GM12878 (cell line): ENCODE data around the gene TOM1L2. TPM values are rescaled to one million over a fixed set of nuclear protein-coding genes. Genes with fewer than 3 reads are reported as not detected.

ENCODE experiments used
- ATAC-seq: fragments of 200-7000 bp; cut with Tn5 transposase; 3 replicates; pipeline ENCODE4 v1.9.1; 2020; ENCODE audit warnings: mild to moderate bottlenecking, moderate library complexity
- BruUV-seq: library from RNA; stranded (reverse); fragments of 400-500 nt; replicated peaks from 2 replicates; lab custom pipeline; 2021; lab: Mats Ljungman, UMichigan
- CTCF ChIA-PET: fragments of 300-600 bp; sonication (Branson Sonifier 250); formaldehyde crosslinking; extraction: SDS; loops from one replicate; lab custom pipeline; 2021; ENCODE audit warnings: inconsistent platforms; lab: Yijun Ruan, JAX
- POLR2A ChIA-PET: fragments of 350-600 bp; formaldehyde crosslinking; extraction: SDS; loops from one replicate; lab custom pipeline; 2021; ENCODE audit warnings: inconsistent platforms; lab: Charles Lee
- RAD21 ChIA-PET: fragments of 300-600 bp; sonication (Branson Sonifier 250); formaldehyde crosslinking; loops from one replicate; lab custom pipeline; 2023; ENCODE audit warnings: antibody characterized with exemption; ENCODE audit not compliant: unreplicated experiment; lab: Charles Lee
- SMC1A ChIA-PET: fragments of 300-600 bp; sonication (Branson Sonifier 250); formaldehyde crosslinking; loops from one replicate; lab custom pipeline; 2023; ENCODE audit not compliant: unreplicated experiment, uncharacterized antibody; lab: Charles Lee
- DNase-seq: peaks from one replicate; pipeline ENCODE4 v3.0.0-alpha.2; 2011; ENCODE audit warnings: low read depth, low spot score
- FAIRE-seq: peaks from 3 replicates; lab custom pipeline; 2011; peaks lifted over from hg19 to GRCh38; lab: Jason Lieb, UNC
- H2AFZ ChIP-seq: 2 replicates; pipeline ENCODE4 v1.6.0; 2011; ENCODE audit warnings: low read depth, low read length, control low read depth; ENCODE audit not compliant: control insufficient read depth
- H3K27ac ChIP-seq: 2 replicates; pipeline ENCODE4 v1.5.1; 2011; ENCODE audit warnings: control low read depth; ENCODE audit not compliant: control insufficient read depth, insufficient read depth
- H3K27me3 ChIP-seq, 2 experiments: replicated peaks in 1 of 2; 2 replicates each; pipeline versions ENCODE4 v1.6.0 to v1.6.1; 2011; ENCODE audit warnings: low read length in 1 of 2; ENCODE audit not compliant: control insufficient read depth in 2 of 2, insufficient read depth in 2 of 2
- H3K36me3 ChIP-seq, 2 experiments: 2 replicates each; pipeline ENCODE4 v1.5.1; 2011; ENCODE audit warnings: low read length in 1 of 2; ENCODE audit not compliant: control insufficient read depth in 2 of 2, insufficient read depth in 2 of 2
- H3K4me1 ChIP-seq: 2 replicates; pipeline ENCODE4 v1.6.1; 2011; ENCODE audit warnings: mild to moderate bottlenecking, low read length, moderate library complexity, mixed read lengths; ENCODE audit not compliant: control insufficient read depth, insufficient read depth
- H3K4me2 ChIP-seq: 2 replicates; pipeline ENCODE4 v1.6.0; 2011; ENCODE audit warnings: control low read depth; ENCODE audit not compliant: control insufficient read depth, insufficient read depth
- H3K4me3 ChIP-seq: fragments of 200-600 bp; sonication (generic); 2 replicates; pipeline ENCODE4 v1.5.1; 2016
- H3K79me2 ChIP-seq: 2 replicates; pipeline ENCODE4 v1.6.0; 2011; ENCODE audit warnings: low read length; ENCODE audit not compliant: control insufficient read depth, insufficient read depth
- H3K9ac ChIP-seq: 2 replicates; pipeline ENCODE4 v1.8.0; 2011; ENCODE audit warnings: low read length, control low read depth, mixed read lengths; ENCODE audit not compliant: control insufficient read depth, insufficient read depth
- H3K9me3 ChIP-seq: replicated peaks from 3 replicates; pipeline ENCODE4 v1.5.1; 2011; ENCODE audit warnings: mild to moderate bottlenecking, low read length; ENCODE audit not compliant: control insufficient read depth, insufficient read depth
- H4K20me1 ChIP-seq: 2 replicates; pipeline ENCODE4 v1.6.0; 2011; ENCODE audit not compliant: control insufficient read depth, insufficient read depth
- ASH2L ChIP-seq: fragments of 300-600, 200-600 bp; sonication (generic); IDR thresholded peaks from 2 replicates; pipeline ENCODE4 v1.6.1; 2017; ENCODE audit warnings: low read depth, mild to moderate bottlenecking, borderline replicate concordance
- ATF2 ChIP-seq: IDR thresholded peaks from 2 replicates; pipeline ENCODE4 v1.6.1; 2012; ENCODE audit warnings: low read length, inconsistent platforms
- ATF7 ChIP-seq: fragments of 450-650 bp; IDR thresholded peaks from 2 replicates; pipeline ENCODE4 v1.6.1; 2016; ENCODE audit warnings: low read depth, mild to moderate bottlenecking
- CBX5 ChIP-seq: sonication (generic); IDR thresholded peaks from 2 replicates; pipeline ENCODE4 v1.6.1; 2016; ENCODE audit warnings: low read depth, moderate library complexity, mild to moderate bottlenecking, inconsistent platforms
- CREM ChIP-seq: IDR thresholded peaks from 2 replicates; pipeline ENCODE4 v1.6.1; 2014; ENCODE audit warnings: antibody characterized with exemption, low read depth
- ETV6 ChIP-seq, 2 experiments: fragments of 450-650 bp in 1 of 2; IDR thresholded peaks in 1 of 2; conservative IDR thresholded peaks in 1 of 2; 2 replicates each; pipeline ENCODE4 v1.6.1; 2014; ENCODE audit warnings: antibody characterized with exemption in 1 of 2, borderline replicate concordance in 1 of 2, low read depth in 1 of 2, mild to moderate bottlenecking in 1 of 2, moderate library complexity in 1 of 2
- IRF3 ChIP-seq: fragments of 450-650 bp; IDR thresholded peaks from 2 replicates; pipeline ENCODE4 v1.6.1; 2014; ENCODE audit warnings: mild to moderate bottlenecking
- MEF2A ChIP-seq: IDR thresholded peaks from 2 replicates; pipeline ENCODE4 v1.6.1; 2011; ENCODE audit warnings: low read depth, mild to moderate bottlenecking, low read length, moderate library complexity; ENCODE audit not compliant: insufficient read depth
- RAD51 ChIP-seq: fragments of 450-650 bp; IDR thresholded peaks from 2 replicates; pipeline ENCODE4 v1.6.1; 2016; ENCODE audit warnings: moderate library complexity, mild to moderate bottlenecking, inconsistent platforms
- RELA ChIP-seq: fragments of 450-650 bp; IDR thresholded peaks from 2 replicates; pipeline ENCODE4 v1.8.0; 2014; ENCODE audit warnings: borderline replicate concordance; ENCODE audit not compliant: partially characterized antibody
- SKIL ChIP-seq: fragments of 450-650 bp; IDR thresholded peaks from 2 replicates; pipeline ENCODE4 v1.6.1; 2017; ENCODE audit warnings: mild to moderate bottlenecking, low read depth, inconsistent platforms; ENCODE audit not compliant: poor library complexity, severe bottlenecking
- SUPT20H ChIP-seq: IDR thresholded peaks from 2 replicates; pipeline ENCODE4 v1.6.1; 2011; ENCODE audit warnings: low read depth, mild to moderate bottlenecking, low read length, moderate library complexity, borderline replicate concordance; ENCODE audit not compliant: control insufficient read depth
- TAF1 ChIP-seq: IDR thresholded peaks from 2 replicates; pipeline ENCODE4 v1.6.1; 2011; ENCODE audit warnings: mild to moderate bottlenecking, low read depth, low read length, borderline replicate concordance
- ZNF592 ChIP-seq: fragments of 450-650 bp; IDR thresholded peaks from 2 replicates; pipeline ENCODE4 v1.6.1; 2017; ENCODE audit warnings: mild to moderate bottlenecking, moderate library complexity
- WGBS: methylation state at CpG from one replicate; pipeline ENCODE4 v1.1.6; 2016; ENCODE audit warnings: low lambda C conversion rate; ENCODE audit not compliant: insufficient replicate concordance, insufficient coverage; ENCODE audit errors: missing lambda C conversion rate; 5-methylcytosine and 5-hydroxymethylcytosine counted together
- in situ Hi-C: fragments of 300-500 bp; cut with MboI; formaldehyde crosslinking; loops from 9 replicates; pipeline ENCODE4 v1.14.3; 2018; ENCODE audit warnings: mixed read lengths
- intact Hi-C: fragments of 100-400 bp; cut with micrococcal nuclease; formaldehyde crosslinking; loops from one replicate; pipeline ENCODE4 v1.14.2; 2022; ENCODE audit not compliant: unreplicated experiment
- polyA plus RNA-seq, 11 experiments: library from polyadenylated mRNA; depleted of rRNA in 4 of 11; unstranded in 6 of 11; stranded (reverse) in 5 of 11; fragments of >200 nt; fragmentation: Nextera tagmentation in 4 of 11; fragmentation: Illumina TruSeq in 1 of 11; extraction: Ambion mirVana in 4 of 11; extraction: Trizol in 1 of 11; gene quantifications; 1 replicate in 1 of 11; 2 replicates in 10 of 11; pipeline versions ENCODE4 v1.2.1 to v1.2.3, GENCODE V29; 2011 to 2016; ENCODE audit warnings: inconsistent platforms in 2 of 11, missing spikeins in 2 of 11, low read depth in 1 of 11
- total RNA-seq, 4 experiments: library from RNA; depleted of rRNA in 3 of 4; stranded (reverse); fragments of >200 nt in 3 of 4; fragmentation: Illumina TruSeq in 1 of 4; extraction: Trizol in 1 of 4; gene quantifications; 2 replicates each; pipeline versions ENCODE4 v1.2.1 to v1.2.3, GENCODE V29; 2013 to 2021

The TOM1L2 gene
- total and polyA plus RNA-seq, 10 of the 15 experiments (the other 5 are each of a cell fraction or from before 2014, with no cell fraction given), result 0.19 to 19.2 (median 8.1) TPM

GRCh38 chr17:17963694-17964436, 8.3 kb downstream of the TOM1L2 start:
- Histone ChIP-seq H3K4me3 (no peak overlapping the region), H4K20me1 (no peaks in the 10 kb centered on the region), H3K4me2 (no peak overlapping the region), H3K79me2 (no peaks in the 10 kb centered on the region; the same call in 1 of the 2 replicates), H2AFZ (no peak overlapping the region), H3K27ac (no peak overlapping the region), H3K9ac (no peak overlapping the region), H3K27me3 (no peaks in the 10 kb centered on the region), H3K9me3 (no peaks in the 10 kb centered on the region), H3K4me1 (peaks cover 16% of the 10 kb centered on the region), H3K36me3 (no peaks in the 10 kb centered on the region)
- intact Hi-C loops (no loop called here), in situ Hi-C loops (no loop called here)
- CTCF ChIA-PET, result no interaction called here
- 75% methylated on average over 7 of the region's 7 CpGs for WGBS
- ATAC-seq (no peak), DNase-seq (no peak), FAIRE-seq (no peak)
- RAD21 ChIA-PET, result interaction anchor here (1.2 kb wide), 1 partner anchor 8 kb away, joined by 5 read pairs; the partner anchor contains the start of genes DRC3 and TOM1L2
- POLR2A ChIA-PET, result no interaction called here
- SMC1A ChIA-PET, result no interaction called here
- BruUV-seq, result no TSS peak
- TF ChIP-seq IRF3, result no peak
- no peak for TF ChIP-seq ATF7
- no peak for TF ChIP-seq RAD51
- no peak for TF ChIP-seq CBX5
- TF ChIP-seq RELA, result no peak
- no peak for TF ChIP-seq ASH2L
- TF ChIP-seq ATF2, result no peak
- TF ChIP-seq ZNF592, result no peak
- TF ChIP-seq ETV6 (conservative IDR thresholded peaks at IDR 0.05 in 1 of 2, IDR thresholded peaks at IDR 0.05 in 1 of 2; ENCODE audit: borderline replicate concordance in 1 of 2, low read depth in 1 of 2), result no peak
- no peak for TF ChIP-seq SUPT20H
- no peak for TF ChIP-seq TAF1
- TF ChIP-seq SKIL, result no peak
- no peak for TF ChIP-seq CREM
- no peak for TF ChIP-seq MEF2A
